Stimulated activated CD8-positive, alpha-beta memory T cell treated with anti-CD3 and anti-CD28 coated beads, Interleukin-7, amount 100 ng/mL, for 4 hours (primary cell): Measurements from ENCODE around the gene CLEC18B.
"Not testable (repeated sequence)": the region's sequence is repeated elsewhere in the genome, so short reads cannot be mapped to it uniquely, and the experiment has no call there.

Experiments used
- DNase-seq, 2 donors: peaks; one replicate each; pipeline ENCODE4 v3.0.0-alpha.2; 2020; ENCODE audit warnings: low read depth in 2 of 2

The CLEC18B gene

DNA sequence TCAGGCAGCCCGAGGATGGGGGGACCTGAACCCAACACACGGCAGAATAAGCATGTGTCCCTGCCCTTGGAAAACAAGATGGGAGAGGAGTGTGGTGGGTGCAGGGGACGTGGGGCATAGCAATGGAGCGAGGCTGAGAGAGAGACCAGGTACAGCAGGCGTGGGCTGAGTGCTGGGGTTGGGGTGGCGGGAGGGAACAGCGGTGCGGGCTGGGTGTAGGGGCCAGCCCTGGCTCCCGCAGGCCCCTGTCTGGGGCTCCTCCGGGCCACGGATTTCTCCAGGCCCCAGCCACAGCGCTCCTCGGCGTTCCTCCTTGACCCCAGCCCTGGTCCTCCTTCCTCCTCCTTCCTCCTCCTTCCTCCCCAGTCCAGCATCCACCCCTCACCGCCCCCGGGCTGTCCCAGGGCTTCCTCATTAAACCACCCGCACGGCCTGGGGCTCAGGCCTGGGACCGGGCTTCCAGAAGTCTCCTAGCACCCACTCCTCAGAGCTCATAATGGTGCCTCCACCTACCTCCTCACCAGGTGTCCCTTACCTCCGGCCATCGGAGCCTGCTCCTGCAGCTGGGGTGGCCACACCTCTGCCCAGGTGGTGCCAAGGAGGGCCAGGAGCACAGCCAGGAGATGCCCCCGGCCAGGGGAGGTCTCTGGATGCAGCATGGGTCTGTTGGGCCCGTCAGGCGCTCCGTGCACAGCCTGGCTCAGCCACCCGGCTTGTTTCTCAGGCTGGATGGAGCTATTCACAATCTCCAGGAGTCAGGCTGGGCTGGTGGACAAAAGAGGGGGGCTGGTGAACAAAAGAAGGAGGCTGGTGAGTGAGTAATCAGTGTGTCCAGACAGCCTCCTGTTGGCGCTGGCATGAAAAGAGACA lies at the start of gene CLEC18B:
CLEC18B (minus strand) TSS at position 867 of the 870 bp plus-strand sequence; CDS start at position 659, 208 bp downstream.
- DNase-seq: not testable (repeated sequence)

DNA sequence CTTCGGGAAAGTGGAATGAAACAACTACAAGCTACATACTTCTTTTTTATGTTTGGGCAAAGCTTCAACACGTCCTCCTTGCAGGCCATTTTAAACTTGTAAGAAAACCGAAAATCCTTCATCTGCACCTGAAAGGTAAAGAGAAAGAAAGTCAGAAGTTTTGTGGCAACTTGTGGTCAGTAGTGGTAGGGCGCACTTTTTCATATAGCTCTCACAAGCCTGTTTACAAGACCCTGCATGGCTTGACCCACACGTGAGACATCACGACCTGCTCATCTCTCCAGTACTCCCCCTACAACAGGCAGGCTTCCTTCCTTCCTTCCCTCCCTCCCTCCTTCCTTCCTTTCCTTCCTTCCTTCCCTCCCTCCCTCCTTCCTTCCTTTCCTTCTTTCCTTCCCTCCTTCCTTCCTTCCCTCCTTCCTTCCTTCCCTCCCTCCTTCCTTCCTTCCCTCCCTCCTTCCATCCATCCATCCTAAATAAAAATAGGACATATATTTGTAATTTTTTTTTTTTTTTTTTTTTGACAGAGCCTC lies 48.7 kb upstream of the CLEC18B start:
- no peak for DNase-seq

DNA sequence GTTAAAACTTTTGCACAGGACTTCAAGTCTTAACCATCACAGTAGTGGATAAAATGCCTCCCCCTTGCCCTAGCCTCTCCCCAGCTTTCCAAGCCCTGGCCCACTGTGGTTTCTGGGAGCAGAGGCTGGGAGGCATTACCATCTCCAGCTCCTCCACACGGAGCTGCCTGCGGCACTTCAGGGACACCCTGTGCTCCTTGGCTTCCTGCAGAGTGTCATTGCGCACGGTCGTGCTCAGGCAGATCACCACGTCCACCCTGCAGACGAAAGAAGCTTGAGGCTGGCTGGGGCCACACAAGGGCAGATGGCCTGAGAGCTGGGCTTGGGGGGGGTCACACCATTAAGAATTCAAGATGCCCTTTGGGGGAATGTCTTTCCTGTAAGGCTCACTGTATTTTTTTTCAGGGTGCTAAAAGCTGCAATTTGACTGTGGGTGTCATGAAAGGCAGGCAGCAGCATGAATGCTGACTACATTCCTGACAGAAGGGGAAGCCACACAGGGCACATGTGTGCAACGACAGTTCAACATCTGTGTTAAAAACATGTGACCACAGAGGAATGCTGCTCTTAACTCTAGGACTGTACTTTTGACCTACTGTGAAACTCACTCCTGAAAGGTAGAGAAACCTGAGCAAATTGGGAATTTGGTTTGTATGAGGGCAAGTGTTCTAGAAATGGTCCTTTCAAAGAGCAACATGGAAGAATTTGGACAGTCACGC lies 47.7 kb upstream of the CLEC18B start:
- no peak for DNase-seq

DNA sequence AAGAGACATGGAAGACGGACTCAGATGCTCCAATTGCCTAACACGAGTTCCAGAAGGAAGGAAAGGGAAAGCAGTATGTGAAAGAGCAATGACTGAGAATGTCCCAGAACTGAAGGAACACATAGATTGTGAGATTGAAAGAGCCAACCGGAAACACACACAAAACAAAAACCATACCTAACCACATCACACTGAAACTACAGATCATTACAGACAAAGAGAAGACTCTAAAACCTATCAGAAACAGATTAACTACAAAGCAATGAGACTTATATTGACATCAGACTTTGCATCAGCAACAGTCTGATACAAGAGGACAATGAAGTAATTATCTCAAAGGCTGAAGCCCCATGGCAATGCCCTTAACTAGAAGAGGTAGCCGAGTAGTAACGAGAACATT lies 45.6 kb upstream of the CLEC18B start:
- no peak for DNase-seq

DNA sequence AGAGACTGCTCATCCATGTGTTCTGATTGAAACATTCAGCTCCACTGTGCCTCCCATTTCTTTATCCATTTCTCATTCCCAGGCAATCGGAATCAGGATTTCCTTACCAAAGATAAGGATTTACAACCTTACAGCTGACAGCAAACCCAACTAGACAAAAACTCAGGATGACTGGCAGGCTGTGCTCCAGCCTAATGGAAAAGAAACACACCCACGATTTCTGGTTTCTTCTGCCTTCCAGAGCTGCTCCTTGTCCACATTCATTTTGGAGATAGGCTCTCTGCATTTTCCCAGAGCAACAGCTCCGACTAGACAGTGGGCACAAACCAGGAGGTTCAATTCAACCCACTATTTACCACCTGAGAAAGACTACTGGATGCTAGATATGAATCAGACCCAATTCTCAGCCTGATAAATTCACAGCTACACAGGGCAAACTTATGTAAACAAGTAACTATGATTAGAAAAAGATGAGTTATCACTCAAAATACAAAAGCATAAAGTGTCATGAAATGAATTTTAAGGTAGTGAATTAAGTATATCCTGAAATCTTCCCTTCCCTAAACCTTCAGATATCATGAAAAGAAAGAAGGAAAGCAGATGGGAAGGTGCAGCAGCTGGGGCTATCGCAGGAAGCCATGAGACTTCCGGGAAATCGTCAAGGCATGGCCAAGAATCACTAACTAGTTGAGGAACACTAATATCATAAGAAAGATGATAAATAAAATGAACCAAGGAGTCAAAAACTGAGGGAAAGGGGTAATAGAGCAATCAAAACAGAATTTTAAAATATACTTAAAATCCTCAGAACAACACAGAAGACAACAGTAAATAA lies 44.8 kb upstream of the CLEC18B start:
- no peak for DNase-seq

DNA sequence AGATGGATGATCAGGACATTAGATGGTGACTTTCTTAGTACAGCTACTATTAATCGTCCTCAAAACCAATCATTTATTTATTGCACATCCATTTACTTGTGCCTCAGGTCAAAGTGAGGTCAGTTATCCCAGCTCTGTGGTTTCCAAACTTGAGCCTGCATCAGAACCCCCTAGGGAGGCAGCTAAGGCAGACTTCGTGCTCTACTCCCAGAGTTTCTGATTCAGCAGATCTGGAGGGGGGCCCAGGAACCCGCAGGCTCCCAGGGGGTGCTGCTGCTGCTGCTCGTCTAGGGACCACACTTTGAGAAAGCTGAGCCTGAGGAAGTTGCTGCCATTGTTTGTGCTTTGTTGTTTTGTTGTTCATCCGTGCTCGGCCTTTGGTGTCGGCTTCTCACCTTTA lies 44.0 kb upstream of the CLEC18B start:
- DNase-seq: no peak

DNA sequence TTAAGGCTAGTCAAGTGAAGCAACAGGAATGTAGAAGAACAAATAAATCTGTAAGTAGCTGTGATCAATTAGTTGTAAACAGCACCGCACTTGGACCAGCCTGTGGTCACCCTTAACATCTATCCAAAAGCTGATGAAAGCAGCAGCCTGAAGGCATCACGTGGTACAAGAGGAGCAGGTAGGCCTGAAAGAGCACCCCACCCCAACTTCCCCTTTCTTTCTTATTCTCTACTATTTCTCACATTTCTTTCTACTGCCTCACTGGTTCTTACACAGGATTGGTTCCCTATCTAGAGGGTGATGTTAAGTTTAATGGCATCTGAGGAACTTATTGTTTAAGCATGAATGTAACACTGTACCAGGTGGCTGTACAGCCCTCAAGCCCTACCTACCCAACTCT lies 42.6 kb upstream of the CLEC18B start:
- no peak for DNase-seq

DNA sequence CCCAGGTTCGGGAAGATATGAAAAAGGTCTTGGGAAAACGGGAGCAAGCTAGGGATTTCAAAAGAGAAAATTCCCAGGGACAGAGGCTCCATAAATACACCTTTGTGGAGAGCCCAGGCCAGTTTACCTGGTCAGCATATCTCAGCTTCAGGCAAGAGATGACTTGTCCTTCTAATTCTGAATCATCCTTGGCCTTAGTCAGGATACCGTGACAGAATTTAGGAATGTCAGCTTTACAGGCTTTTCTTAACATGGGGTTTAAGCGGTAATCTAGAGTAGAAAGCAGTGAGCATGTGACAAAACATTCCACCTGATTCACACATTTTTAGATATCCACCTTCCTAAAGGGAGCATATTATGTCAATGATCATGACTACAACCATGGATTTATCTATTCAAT lies 41.1 kb upstream of the CLEC18B start:
- DNase-seq: no peak

DNA sequence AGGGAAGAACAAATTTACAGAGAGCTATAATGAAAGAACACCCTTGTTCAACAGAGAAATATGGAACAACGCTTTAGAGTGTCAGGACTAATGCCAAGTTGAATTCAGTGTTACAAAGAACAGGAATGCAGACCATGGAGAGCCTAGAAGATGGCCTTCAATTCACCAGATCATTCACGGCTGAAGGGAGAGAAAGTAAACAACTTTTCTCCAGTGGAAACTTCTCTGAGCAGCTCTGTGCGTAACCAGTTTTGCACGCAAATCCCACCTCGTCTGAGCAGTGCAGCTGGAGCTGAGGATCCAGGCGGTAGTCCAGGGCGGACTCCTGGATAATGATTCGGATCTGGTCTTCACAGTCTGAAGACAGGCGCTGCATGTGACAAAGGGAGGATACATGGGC lies 40.5 kb upstream of the CLEC18B start:
- DNase-seq: no peak

DNA sequence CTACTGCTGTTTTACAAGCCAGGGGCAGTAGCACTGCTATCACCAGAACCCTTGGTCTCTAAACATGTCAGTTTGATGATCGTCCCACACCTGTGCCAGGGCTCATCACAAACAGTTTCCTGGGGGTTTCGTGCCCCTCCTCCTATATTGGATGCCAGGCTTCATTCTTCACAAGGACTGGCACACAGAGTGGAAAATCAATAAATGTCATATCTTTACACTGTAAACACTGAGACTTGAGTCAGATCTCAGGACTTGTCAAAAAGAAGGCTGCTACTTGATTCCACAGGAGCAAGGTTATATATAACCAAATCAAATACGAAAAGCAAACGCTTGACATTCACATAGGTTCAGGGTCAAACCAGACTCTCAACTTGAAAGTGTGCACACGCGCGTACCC lies 39.3 kb upstream of the CLEC18B start:
- no peak for DNase-seq

DNA sequence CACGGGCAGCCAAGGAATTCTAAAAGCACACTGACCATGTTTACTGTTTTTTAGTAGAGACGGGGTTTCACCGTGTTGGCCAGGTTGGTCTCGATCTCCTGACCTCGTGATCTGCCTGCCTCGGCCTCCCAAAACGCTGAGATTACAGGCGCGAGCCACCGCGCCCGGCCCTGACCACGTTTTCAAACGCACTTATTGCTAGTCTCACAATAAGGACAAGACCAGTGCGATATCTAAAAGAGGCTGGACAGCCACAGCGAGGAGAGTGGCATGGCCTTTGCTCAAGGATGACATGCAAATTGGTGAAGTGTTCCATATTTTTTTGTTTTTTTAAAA lies 35.0 kb upstream of the CLEC18B start:
- DNase-seq: no peak

DNA sequence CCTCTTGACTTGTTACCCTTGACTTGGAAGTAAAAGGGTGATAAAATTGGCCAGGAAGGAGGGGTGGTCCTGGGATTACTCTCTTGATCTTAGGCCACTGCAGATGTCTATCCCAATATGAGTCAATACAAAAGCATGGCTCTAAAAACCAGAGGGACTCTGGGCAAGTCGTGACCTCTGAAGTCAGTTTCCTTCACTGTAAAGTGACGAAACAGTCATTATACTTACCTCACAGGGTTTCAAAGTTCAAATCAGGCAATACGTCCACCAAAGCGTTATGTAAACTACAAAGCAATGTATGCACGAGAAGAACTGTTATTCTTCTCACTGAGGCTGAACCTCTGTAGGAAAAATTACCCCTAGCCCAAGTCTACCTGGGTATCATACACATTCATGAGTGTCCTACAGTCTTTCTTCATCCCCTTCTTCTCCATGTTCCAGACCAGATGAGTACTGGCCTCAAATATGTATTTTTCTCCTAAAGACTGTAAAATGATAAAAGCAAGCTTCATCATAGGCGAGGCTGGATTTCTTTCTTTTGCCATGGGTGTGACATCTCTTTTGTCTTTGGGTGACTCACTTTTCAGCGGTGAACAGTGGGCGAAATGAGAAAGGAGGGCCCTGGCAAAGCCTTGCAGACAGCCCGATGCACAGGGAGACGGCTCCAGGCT lies 34.5 kb upstream of the CLEC18B start:
- DNase-seq: no peak

DNA sequence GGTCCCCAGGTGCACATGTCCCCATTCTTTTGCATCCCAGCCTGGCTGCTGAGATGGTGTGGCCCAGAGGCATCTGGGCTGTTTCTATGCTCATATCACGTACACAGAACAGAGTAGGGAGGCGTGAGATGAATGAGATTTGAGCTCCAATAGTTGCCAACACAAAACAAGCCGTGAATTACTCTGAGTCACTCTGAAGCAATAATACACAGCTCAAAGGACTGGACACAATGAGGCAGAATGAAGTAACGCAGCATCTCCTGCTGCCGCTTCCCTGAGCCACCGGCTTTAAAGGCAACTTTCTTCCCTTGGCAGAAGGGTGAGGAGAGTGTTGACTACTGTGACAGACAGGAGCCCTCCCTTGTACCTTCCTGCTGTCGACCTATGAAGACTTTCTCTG lies 33.9 kb upstream of the CLEC18B start:
- DNase-seq: no peak

DNA sequence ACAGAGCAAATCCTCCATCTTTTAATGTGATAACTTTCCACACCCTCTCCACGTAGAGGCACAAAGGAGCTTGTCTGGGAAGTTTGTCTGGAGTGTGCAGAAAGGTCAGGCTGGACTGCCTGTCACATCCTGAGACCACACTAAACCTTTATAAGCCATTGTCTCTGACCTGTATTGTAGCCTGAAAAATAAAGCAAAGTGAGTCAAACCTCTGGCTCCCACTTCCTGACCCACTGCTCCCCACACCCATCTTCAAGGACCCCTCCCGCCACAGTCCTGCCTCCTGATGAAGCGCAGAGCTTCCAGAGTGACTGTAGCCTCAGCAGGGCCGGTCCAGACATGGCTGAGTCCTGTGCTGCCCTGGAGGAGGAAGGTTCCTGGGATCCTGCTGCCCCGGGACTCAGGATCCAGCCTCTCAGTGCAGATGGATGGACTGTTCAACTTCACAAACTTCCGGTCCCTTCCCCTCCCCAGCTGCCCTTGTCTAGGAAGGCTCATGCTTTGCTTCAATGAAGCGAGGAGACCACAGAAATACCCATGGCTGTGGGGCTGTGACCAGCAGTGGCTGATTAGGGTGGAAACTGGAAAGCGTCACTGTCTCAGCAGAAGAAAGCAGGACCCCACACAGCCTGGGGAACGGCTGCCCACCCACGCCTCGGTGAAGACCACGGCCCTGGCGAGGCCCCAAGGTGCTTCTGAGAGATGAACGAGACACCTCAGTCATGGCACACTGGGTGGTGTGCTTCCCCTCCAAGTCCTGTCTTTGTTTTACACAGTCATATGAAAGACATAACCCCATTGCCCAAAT lies 30.9 kb upstream of the CLEC18B start:
- DNase-seq: no peak

DNA sequence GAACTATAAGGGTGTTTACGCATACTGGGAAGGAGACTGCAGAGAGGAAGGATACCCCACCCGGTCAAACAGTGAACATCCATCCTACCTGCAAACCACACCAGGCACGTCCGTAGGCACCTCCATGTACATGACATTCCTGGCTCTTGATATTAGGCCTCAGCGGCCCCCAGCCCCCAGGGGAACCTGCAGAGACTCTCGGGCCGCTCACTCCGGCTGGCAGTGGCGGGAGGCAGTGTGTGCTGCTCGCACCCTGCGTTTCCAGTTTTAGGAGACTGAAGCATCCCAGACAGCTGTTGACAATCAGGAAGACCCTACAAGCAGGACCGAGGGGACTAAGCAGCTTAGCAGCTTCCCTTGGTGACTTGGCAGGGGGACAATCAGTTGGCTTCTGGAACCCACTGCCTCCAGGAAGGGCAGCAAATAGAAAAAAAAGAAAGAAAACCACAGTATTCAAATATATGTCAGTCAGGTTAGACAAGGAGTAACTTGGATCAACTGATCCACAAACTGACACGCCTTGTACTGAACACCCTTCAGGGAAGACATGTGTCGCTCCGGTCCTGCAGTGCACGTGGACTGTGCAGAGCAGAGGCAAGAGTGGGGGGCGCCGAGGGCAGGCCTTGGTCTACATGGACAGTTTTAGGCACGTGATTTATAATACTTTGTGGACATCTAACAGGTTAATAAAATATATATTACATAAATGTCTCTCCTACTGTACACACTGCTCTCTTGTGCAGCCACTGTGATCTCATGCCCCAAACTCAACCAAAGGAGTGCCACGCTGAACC lies 29.9 kb upstream of the CLEC18B start:
- DNase-seq: no peak

DNA sequence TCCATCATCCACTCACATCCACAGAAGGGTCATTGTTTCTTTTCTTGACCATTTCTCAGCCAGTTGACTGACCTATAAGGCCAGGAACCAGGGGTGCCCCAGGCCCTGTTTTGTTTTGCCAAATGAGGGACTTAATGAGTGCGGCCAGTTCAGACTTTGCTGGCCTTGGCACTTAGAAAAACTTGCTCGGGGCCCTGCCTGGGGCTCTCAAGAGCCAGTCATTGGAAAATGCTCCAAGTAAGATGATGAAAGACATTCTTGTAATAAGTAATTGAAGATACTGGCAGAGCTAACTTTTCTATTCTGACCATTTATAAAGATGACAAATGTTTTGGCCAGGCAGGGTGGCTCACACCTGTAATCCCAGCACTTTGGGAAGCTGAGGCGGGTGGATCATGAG lies 29.0 kb upstream of the CLEC18B start:
- no peak for DNase-seq

DNA sequence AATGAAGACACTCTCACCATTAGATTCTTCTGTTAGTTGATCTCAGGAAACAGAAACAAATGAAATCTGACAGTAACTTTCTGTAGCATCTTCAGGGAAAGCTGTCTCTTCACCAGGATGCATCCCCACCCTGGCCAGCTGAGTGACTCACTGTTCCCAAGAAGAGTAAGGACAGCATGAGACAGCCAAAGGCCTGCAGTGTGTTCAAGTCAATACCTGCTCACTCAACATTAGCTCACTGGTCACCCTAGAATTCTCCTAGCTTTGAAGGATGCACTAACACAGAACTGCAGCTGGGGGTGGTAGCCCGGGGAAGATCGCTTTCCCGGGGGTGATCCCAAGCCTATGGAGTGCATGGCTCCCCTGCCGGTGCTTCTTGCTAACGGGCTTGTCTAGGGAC lies 28.2 kb upstream of the CLEC18B start:
- DNase-seq: no peak

DNA sequence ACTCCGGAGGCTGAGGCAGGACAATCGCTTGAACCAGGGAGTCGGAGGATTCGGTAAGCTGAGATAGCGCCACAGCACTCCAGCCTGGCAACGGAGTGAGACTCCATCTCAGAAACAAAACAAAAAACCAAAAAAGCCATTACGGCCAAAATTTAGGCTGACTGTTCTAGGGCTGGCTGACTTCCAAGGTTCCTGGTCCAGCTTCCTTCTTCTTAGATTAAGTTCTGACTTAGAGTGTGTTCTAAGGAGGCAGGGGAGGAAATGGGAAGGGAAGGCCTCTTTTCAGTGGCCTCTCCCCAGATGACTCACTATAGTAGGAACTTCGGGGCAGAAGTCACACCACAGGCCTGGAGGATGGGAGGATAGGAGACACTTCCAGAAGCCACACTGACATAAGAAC lies 27.7 kb upstream of the CLEC18B start:
- DNase-seq: no peak

DNA sequence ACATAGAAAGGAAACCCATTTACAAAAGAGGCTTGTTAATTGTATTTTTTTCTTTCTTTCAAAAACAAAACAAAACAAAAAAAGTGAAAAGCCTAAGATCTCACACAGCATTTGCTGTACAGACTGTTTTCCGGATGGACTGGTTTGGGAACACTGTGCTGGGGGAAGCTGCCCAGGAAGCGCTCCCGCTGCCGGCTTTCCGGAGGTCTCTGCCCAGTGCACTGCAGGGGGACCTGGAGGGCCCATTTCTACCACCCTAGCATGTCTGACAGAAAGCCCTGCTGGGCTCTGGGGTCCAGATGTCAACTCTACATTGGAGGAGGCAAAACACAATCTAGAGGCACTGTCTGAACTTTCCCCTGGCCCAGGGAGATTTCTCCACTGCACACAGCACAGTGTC lies 26.3 kb upstream of the CLEC18B start:
- no peak for DNase-seq

DNA sequence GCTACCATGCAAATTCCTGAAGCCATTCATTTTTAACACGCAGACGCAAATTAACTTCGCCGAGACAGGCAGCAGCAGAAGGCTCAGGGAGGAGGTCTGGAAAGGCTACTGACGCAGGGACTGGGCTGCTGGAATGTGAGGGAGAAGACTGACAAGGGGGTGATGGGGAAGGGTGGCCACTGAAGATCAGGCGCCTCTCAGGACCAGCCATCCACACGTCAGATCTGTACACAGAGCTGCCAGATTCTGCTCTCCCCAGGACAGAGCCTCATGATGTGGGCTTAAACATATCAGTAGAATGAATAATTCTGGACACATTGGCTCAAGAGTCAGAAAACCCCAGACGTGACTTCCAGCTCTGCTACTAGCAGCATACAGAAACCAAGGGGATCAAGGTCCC lies 25.6 kb upstream of the CLEC18B start:
- DNase-seq: no peak
